GM19438 (cell line): ENCODE measurements around the gene TMEM242.
"Not testable (repeated sequence)": the region's sequence is repeated elsewhere in the genome, so short reads cannot be mapped to it uniquely, and the experiment has no call there.

Source experiments
- ATAC-seq: cut with Tn5 transposase; IDR thresholded peaks from one replicate; pipeline ENCODE4 v1.9.1; 2021; ENCODE audit warnings: low read depth; ENCODE audit not compliant: unreplicated experiment

The TMEM242 gene

DNA sequence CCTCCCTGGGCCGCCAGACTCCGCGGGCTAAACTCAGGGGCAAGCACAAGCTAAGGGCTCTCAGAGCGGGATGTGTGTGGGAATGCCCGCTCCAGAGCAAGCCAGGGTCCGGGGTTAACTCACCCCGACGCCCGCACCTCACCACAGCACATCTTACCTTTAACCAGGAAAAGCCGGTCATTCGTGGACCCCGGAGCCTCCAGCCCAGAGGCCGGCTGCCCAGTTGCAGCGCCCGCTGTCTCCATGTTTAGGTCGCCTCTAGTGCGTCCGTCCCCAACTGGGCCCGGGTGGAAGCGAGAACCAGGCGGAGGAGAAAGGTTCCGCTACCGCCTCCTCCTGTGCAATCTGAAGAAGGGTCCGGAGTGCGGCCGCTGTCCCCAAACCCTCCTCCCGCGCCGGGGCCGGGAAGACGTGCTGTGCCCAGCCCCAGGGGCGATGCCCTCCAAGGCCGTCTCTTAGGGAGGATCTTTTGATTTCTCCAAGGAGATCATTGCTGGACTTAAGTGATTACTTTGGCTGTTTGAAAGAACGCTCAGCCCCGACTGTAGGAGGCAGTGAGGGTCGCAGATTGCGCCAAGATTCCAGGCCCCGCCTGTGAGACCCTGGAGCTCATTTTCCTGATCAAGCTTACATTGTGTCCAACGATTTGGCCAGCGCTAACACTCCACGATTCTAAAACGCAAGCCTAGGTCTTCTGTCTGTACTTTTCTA is at the start of gene TMEM242:
Gene TMEM242, minus strand, starts transcription at position 265 of the 711 bp plus-strand sequence. Its CDS starts 20 bp downstream, at position 245.
- peak; percentile 90 for ATAC-seq

DNA sequence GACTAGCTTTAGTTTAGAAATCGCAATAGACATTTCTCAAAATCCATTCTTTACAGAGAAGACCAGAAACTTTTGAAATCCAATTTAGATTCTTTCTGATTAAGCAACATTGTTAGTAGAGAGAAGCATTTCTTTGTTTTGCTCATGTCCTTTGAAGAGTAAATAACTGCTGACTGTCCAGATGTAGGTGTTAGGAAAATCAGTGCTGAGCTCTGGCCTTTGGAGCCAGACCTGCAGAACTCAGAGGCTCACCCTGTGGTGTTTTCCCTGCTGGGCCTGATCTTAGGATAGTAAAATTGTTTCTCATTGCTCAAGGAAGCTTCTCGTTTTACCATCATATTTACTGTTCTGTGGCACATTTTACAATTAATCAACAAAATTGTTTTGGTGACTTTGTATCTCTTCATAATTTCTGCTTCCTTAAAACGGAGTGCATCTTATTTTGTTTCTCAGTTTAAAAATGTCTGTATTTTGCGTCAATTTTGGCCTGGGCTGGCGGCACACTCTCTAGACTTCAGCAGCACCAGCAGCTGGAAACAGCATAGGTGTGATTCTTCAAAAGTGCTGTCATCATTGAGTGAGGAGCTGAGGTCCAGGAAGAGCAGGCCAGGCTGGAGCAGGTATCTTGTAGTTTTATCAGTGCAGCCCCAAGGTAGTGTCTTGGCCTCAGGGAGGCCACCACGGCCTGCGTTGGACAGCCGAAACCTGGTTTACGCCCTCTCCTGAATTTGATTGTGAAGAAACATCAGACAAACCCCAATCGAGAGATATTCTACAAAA is 49.4 kb upstream of the TMEM242 start:
- ATAC-seq, result no peak

DNA sequence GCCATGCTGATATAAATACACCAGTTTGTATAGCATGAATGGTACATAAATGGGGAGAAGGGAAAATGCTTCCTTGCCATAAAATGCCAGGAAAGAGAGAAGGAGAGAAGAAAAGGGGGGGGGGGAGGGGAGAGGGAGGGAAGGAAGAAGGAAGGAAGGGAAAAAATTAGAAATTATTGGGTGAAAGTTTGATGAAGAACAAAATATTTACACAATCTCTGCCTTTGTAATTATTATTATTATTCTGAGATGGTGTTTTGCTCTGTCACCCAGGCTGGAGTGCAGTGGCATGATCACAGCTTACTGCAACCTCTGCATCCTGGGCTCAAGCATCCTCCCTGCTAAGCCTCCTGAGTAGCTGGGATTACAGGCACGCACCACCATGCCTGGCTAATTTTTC is 47.4 kb upstream of the TMEM242 start:
- ATAC-seq, result no peak

- ATAC-seq, result no peak
Observed at GRCh38 chr6:157368359-157369049, 45.2 kb upstream of the TMEM242 start.

DNA sequence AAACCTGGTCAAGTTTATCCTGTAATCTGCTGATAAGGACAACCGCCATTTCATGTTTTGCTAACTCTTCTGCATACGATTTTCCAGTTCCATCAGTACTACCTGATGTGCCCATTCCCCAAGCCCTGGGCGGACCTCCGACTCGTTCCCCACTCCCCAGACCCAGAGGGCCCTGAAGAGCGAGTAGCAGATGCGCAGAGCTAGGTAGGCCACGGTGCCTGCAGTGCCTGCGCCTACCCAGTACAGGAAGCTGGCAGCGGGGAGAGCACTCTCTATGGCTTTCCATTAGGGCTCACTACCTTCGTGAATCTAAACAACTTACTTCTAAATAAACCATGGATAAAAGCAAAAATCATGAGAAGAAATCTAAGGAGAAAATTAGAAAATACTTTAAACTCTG is 43.3 kb upstream of the TMEM242 start:
- ATAC-seq, result no peak

DNA sequence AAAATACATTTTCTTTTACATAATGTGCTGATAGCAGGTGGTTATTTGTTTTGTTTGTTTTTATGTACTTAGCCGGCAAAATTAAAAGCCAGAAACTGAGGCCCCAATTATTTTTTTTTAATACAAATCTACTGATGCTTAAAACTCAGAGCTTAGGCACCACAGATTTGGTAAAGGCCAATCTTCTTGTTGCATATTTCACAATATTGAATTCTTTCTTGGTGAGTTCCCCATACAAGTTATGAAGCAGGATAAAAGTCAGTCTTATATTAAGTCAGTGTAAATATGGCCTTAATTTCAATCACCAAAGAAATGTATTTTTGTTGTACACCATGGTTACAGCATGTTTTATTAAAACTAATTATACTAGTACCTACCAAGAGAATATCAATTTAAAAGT is 41.4 kb upstream of the TMEM242 start:
- no peak for ATAC-seq

GRCh38 chr6:157361886-157362285 is 38.6 kb upstream of the TMEM242 start:
- no peak for ATAC-seq

GRCh38 chr6:157358287-157358686 is 35.0 kb upstream of the TMEM242 start:
- no peak for ATAC-seq

- ATAC-seq, result no peak
Observed at GRCh38 chr6:157346373-157346772, 23.1 kb upstream of the TMEM242 start.

DNA sequence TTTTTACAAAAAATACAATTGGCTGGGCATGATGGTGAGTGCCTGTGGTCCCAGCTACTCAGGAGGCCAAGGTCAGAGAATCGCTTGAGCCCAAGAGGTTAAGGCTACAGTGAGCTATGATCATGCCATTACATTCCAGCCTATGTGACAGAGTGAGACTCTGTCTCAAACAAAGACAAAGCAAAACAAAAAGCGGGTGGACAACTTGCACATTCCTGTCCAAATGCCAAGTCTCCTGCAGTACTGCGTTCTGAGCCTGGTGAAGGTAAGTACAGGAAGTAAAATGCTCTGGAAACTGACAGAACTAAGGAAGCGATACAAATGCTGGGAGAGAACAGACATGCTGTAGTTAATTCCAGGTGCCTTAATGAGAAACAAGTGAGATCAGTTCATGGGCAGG is 20.4 kb upstream of the TMEM242 start:
- ATAC-seq, result no peak

DNA sequence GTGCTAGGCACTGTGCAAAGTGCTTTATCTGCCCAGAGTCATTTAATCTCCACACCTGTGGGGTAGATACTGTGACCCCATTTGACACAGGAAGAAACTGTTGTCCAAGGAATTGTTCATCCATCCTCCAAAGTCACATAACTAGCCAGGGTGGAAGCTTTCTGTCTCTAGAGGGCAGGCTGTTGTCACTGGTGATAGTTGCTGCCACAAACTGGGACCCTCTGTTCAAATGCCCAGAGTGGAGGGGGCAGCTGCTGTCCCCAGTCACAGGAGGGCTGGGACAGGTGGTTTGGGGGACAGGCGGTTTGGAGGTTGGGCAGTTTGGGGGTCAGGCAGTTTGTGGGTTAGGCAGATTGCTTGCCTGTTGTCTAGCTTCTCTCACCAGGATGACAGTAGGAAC is 16.1 kb upstream of the TMEM242 start:
- no peak for ATAC-seq

- ATAC-seq, result no peak
Observed at GRCh38 chr6:157337751-157338150, 14.4 kb upstream of the TMEM242 start.

DNA sequence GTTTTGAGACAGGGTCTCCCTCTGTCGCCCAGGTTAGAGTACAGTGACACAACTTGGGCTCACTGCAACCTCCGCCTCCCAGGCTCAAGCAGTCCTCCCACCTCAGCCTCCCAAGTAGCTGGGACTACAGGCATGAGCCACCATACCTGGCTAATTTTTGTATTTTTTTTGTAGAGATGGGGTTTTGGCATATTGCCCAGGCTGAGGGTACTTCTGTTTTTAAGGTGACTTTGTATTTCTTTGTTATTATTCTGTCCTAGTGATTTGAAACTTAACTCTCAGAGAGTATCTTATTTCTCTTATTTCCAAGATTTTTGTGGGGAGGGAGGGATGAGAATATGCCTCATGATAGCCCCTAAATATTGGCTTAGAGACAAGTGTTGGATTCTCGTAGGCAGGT is 14.0 kb upstream of the TMEM242 start:
- not testable (repeated sequence) for ATAC-seq

DNA sequence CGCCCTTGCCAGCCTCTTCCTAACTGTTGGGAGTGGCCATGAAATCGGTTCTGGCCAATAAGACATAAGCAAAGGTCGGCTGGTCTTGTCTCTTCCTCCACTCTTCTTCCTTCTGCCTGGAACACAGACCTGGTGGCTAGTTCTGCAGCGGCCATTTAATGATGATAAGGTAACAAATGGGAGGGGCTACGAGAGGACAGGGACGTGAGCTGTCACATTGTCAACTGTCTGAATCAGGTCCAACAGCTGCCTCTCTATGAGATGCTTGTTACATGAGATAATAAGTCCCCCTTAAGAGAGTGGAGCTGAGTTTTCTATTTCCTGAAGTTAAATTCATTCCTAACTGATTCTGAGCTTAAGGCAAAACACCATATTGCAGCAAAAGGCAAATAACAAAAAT is 12.5 kb upstream of the TMEM242 start:
- ATAC-seq, result no peak

GRCh38 chr6:157333956-157334355 is 10.6 kb upstream of the TMEM242 start:
- ATAC-seq, result no peak

- no peak for ATAC-seq
Observed at GRCh38 chr6:157333537-157333936, 10.2 kb upstream of the TMEM242 start.

GRCh38 chr6:157332813-157333212 is 9.5 kb upstream of the TMEM242 start:
- no peak for ATAC-seq

DNA sequence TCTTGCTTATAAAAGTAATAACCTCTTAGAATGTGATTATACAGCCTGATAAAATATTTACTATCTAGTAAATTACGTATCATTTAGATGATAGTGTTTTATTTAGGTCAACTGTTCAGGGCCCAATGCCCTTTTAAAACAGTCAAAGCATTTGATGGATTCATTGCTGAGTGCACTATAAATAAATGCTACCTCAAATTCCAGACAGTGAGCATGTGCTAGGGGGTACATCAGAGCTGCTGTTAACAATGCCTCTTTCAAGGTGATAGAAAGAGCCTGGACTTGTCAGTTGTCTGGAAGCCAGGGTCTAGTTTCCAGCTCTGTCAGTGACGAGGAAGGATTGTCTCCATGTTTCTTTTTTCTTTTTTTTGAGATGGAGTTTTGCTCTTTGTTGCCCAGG is 7.5 kb upstream of the TMEM242 start:
- no peak for ATAC-seq

GRCh38 chr6:157329829-157330228 is 6.5 kb upstream of the TMEM242 start:
- ATAC-seq, result no peak

- ATAC-seq, result no peak
Observed at GRCh38 chr6:157328108-157328692, 4.9 kb upstream of the TMEM242 start.

GRCh38 chr6:157326979-157327378 is 3.7 kb upstream of the TMEM242 start:
- ATAC-seq, result no peak
